ENCODE data around the gene E2F4.

DNA sequence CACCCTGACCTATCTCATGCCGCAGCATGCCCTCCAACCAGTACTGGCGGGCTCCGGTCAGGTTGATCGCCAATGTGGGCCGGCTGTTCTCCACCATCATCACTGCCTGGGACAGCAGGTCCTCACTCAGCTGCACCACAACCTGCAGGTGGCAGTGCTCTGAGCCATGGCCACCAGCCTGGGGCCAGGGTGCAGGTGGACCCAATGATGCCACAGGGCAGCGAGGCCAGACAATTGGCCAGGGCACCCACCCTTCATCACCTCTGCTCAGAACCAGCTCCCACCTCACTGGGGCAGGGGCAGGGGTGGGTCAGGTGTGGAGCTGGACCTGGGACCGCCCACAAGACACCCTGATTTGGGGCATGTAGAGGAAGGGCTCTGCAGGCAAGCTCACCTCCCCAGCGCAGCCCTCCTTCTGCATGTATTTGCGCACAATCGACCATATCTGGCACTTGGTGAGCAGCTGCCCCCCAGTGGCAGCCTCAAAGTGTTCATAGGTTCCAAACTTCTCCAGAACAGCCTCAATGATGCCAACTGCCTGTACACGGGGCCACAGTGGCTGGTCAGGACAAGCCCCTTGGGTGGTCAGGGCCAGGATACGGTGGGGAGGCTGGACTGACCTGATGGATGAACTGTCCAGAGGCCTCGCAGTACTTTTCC lies 12.4 kb upstream of the E2F4 start:
- TF ChIP-seq, protein P1, sequence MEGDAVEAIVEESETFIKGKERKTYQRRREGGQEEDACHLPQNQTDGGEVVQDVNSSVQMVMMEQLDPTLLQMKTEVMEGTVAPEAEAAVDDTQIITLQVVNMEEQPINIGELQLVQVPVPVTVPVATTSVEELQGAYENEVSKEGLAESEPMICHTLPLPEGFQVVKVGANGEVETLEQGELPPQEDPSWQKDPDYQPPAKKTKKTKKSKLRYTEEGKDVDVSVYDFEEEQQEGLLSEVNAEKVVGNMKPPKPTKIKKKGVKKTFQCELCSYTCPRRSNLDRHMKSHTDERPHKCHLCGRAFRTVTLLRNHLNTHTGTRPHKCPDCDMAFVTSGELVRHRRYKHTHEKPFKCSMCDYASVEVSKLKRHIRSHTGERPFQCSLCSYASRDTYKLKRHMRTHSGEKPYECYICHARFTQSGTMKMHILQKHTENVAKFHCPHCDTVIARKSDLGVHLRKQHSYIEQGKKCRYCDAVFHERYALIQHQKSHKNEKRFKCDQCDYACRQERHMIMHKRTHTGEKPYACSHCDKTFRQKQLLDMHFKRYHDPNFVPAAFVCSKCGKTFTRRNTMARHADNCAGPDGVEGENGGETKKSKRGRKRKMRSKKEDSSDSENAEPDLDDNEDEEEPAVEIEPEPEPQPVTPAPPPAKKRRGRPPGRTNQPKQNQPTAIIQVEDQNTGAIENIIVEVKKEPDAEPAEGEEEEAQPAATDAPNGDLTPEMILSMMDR (conservative IDR thresholded peaks at IDR 0.05; ENCODE audit: low read depth, low read length) = peak; percentile 56
- TF ChIP-seq EZH2 (IDR thresholded peaks at IDR 0.05; ENCODE audit: borderline replicate concordance, low read depth, low read length, poor library complexity, severe bottlenecking) = no peak

Measured in A673 (cell line).